HepG2 (cell line): ENCODE measurements around the gene BBC3. TPM values are rescaled to one million over a fixed set of nuclear protein-coding genes. Genes with fewer than 3 reads are reported as not detected.

Experiments used
- AFF4 ChIP-seq: sonication (generic); formaldehyde crosslinking; IDR thresholded peaks from 2 replicates; pipeline ENCODE4 v1.4.0; 2020; ENCODE audit warnings: missing genetic modification reagents
- ATF3 ChIP-seq: sonication (generic); formaldehyde crosslinking; IDR thresholded peaks from 2 replicates; pipeline ENCODE4 v1.4.0; 2020; ENCODE audit warnings: missing genetic modification reagents
- EHMT2 ChIP-seq: fragments of 200-600 bp; sonication (generic); IDR thresholded peaks from 2 replicates; pipeline ENCODE4 v1.7.0; 2017; ENCODE audit warnings: antibody characterized with exemption, low read depth, low read length, borderline replicate concordance
- EP300 ChIP-seq, 3 experiments: sonication (generic) in 1 of 3; formaldehyde crosslinking in 1 of 3; IDR thresholded peaks; 2 replicates each; pipeline versions ENCODE4 v1.5.1 to v1.6.1; 2011 to 2020; ENCODE audit warnings: low read depth in 2 of 3, low read length in 2 of 3, borderline replicate concordance in 1 of 3, improper control_type of control experiment in 1 of 3, mild to moderate bottlenecking in 1 of 3, missing genetic modification reagents in 1 of 3, moderate library complexity in 1 of 3
- ESRRA ChIP-seq: sonication (generic); formaldehyde crosslinking; IDR thresholded peaks from 2 replicates; pipeline ENCODE4 v1.5.1; 2020; ENCODE audit warnings: mild to moderate bottlenecking, low read depth, missing genetic modification reagents
- GPN1 ChIP-seq: sonication (generic); formaldehyde crosslinking; IDR thresholded peaks from 2 replicates; pipeline ENCODE4 v1.5.1; 2020; ENCODE audit warnings: missing genetic modification reagents, borderline replicate concordance
- KAT2B ChIP-seq: fragments of 150-350 bp; IDR thresholded peaks from 2 replicates; pipeline ENCODE4 v1.6.1; 2014; ENCODE audit warnings: low read depth, low read length, borderline replicate concordance
- MIER3 ChIP-seq: IDR thresholded peaks from 2 replicates; pipeline ENCODE4 v1.6.1; 2016; ENCODE audit warnings: missing compliant biosample characterization, borderline replicate concordance
- MLLT10 ChIP-seq: sonication (generic); formaldehyde crosslinking; IDR thresholded peaks from 2 replicates; pipeline ENCODE4 v1.4.0; 2020; ENCODE audit warnings: missing genetic modification reagents
- NCOA2 ChIP-seq: sonication (generic); formaldehyde crosslinking; IDR thresholded peaks from 2 replicates; pipeline ENCODE4 v1.8.0; 2022; ENCODE audit warnings: inconsistent platforms
- PATZ1 ChIP-seq: sonication (generic); formaldehyde crosslinking; IDR thresholded peaks from 2 replicates; pipeline ENCODE4 v1.4.0; 2020; ENCODE audit warnings: missing genetic modification reagents
- PHF8 ChIP-seq: sonication (generic); formaldehyde crosslinking; IDR thresholded peaks from 2 replicates; pipeline ENCODE4 v1.5.0; 2020; ENCODE audit warnings: missing genetic modification reagents
- SAP130 ChIP-seq: IDR thresholded peaks from 2 replicates; pipeline ENCODE4 v1.6.1; 2016; ENCODE audit warnings: low read depth
- SIX4 ChIP-seq: sonication (generic); formaldehyde crosslinking; IDR thresholded peaks from 2 replicates; pipeline ENCODE4 v1.4.0; 2020; ENCODE audit warnings: missing genetic modification reagents
- SNAPC2 ChIP-seq: sonication (generic); formaldehyde crosslinking; IDR thresholded peaks from 2 replicates; pipeline ENCODE4 v1.8.1; 2022; ENCODE audit warnings: mild to moderate bottlenecking, missing genetic modification reagents
- SRY ChIP-seq: sonication (generic); formaldehyde crosslinking; IDR thresholded peaks from 2 replicates; pipeline ENCODE4 v1.8.0; 2022; ENCODE audit warnings: mild to moderate bottlenecking, missing genetic modification reagents
- TAF15 ChIP-seq: fragments of 200-400 bp; formaldehyde crosslinking; IDR thresholded peaks from one replicate; pipeline ENCODE4 v1.6.1; 2018; ENCODE audit warnings: mild to moderate bottlenecking, low read depth, low read length; ENCODE audit not compliant: poor library complexity, severe bottlenecking
- TCF7 ChIP-seq: sonication (generic); IDR thresholded peaks from 2 replicates; pipeline ENCODE4 v1.6.1; 2016; ENCODE audit warnings: antibody characterized with exemption, low read depth
- TOE1 ChIP-seq: sonication (generic); formaldehyde crosslinking; IDR thresholded peaks from 2 replicates; pipeline ENCODE4 v1.4.0; 2020; ENCODE audit warnings: mild to moderate bottlenecking, missing genetic modification reagents
- TOPORS ChIP-seq: sonication (generic); formaldehyde crosslinking; IDR thresholded peaks from 2 replicates; pipeline ENCODE4 v1.8.0; 2023; ENCODE audit warnings: mild to moderate bottlenecking, missing genetic modification reagents
- TRIM24 ChIP-seq: sonication (generic); formaldehyde crosslinking; IDR thresholded peaks from 2 replicates; pipeline ENCODE4 v1.8.0; 2022; ENCODE audit warnings: mild to moderate bottlenecking, missing genetic modification reagents
- ZMYM4 ChIP-seq: sonication (generic); formaldehyde crosslinking; IDR thresholded peaks from 2 replicates; pipeline ENCODE4 v1.8.1; 2023; ENCODE audit warnings: mild to moderate bottlenecking, missing genetic modification reagents
- ZNF121 ChIP-seq: sonication (generic); formaldehyde crosslinking; IDR thresholded peaks from 2 replicates; pipeline ENCODE4 v1.5.0; 2020; ENCODE audit warnings: mild to moderate bottlenecking, missing genetic modification reagents
- ZNF557 ChIP-seq: sonication (generic); formaldehyde crosslinking; IDR thresholded peaks from 2 replicates; pipeline ENCODE4 v1.4.0; 2020; ENCODE audit warnings: missing genetic modification reagents
- ZNF563 ChIP-seq: sonication (generic); formaldehyde crosslinking; IDR thresholded peaks from 2 replicates; pipeline ENCODE4 v1.8.0; 2022; ENCODE audit warnings: mild to moderate bottlenecking, moderate library complexity, missing genetic modification reagents
- polyA plus RNA-seq, 8 experiments: library from polyadenylated mRNA; depleted of rRNA in 3 of 8; stranded (reverse) in 7 of 8; unstranded in 1 of 8; fragments of >200 nt; fragmentation: Illumina TruSeq in 4 of 8; extraction: Trizol in 4 of 8; gene quantifications; 2 replicates each; pipeline versions ENCODE4 v1.2.1 to v1.2.3, GENCODE V29; 2011 to 2016; ENCODE audit warnings: low read depth in 4 of 8, missing spikeins in 1 of 8, mixed read lengths in 1 of 8; ENCODE audit not compliant: insufficient read depth in 1 of 8
- total RNA-seq, 5 experiments: library from RNA; depleted of rRNA; stranded (reverse); fragments of >200 nt; fragmentation: Illumina TruSeq; extraction: Trizol; gene quantifications; 2 replicates each; pipeline ENCODE4 v1.2.3, GENCODE V29; 2016; ENCODE audit warnings: low read depth in 1 of 5

The BBC3 gene
- total and polyA plus RNA-seq, 2 of the 13 experiments (the other 11 are each of a cell fraction or from before 2014, with no cell fraction given) = 6.1 to 8.8 TPM

GRCh38 chr19:47273313-47274070 is 42.5 kb upstream of the BBC3 start (continued):
- no peak for TF ChIP-seq AFF4 (CRISPR knock-in tag)
- TF ChIP-seq PATZ1 (CRISPR knock-in tag) = peak; percentile 94
- no peak for TF ChIP-seq EP300 (IDR thresholded peaks at IDR 0.05; ENCODE audit: low read depth in 2 of 2, low read length in 2 of 2)
- 0 out of 2 replicates have a peak, but pooled peaks have one; percentile 31 for TF ChIP-seq EP300 (CRISPR knock-in tag; IDR thresholded peaks at IDR 0.05; ENCODE audit: borderline replicate concordance)
- TF ChIP-seq MLLT10 (CRISPR knock-in tag) = no peak
- no peak for TF ChIP-seq TAF15
- TF ChIP-seq TOE1 = no peak
- TF ChIP-seq ZMYM4 (CRISPR knock-in tag) = no peak; the same call in 1 of the 2 replicates
- peak; percentile 59; the same call in 1 of the 2 replicates for TF ChIP-seq ESRRA
- no peak for TF ChIP-seq SRY (CRISPR knock-in tag)
- 0 out of 2 replicates have a peak, but pooled peaks have one; percentile 33 for TF ChIP-seq SIX4 (CRISPR knock-in tag)
- TF ChIP-seq KAT2B = no peak
- no peak; the same call in 1 of the 2 replicates for TF ChIP-seq ATF3 (CRISPR knock-in tag)
- TF ChIP-seq ZNF563 (CRISPR knock-in tag) = no peak; the same call in 1 of the 2 replicates
- TF ChIP-seq ZNF557 = 0 out of 2 replicates have a peak, but pooled peaks have one; percentile 17
- TF ChIP-seq PHF8 (CRISPR knock-in tag) = peak; percentile 63
- TF ChIP-seq SNAPC2 (CRISPR knock-in tag) = no peak
- TF ChIP-seq EHMT2 = no peak
- no peak for TF ChIP-seq TRIM24 (CRISPR knock-in tag)
- no peak for TF ChIP-seq GPN1 (CRISPR knock-in tag)
- TF ChIP-seq ZNF121 (CRISPR knock-in tag) = 0 out of 2 replicates have a peak, but pooled peaks have one; percentile 38
- peak; percentile 91 for TF ChIP-seq SAP130 (CRISPR knock-in tag)
- TF ChIP-seq TOPORS = no peak; the same call in 1 of the 2 replicates
- TF ChIP-seq MIER3 (CRISPR knock-in tag) = no peak
- no peak; the same call in 1 of the 2 replicates for TF ChIP-seq NCOA2 (CRISPR knock-in tag)
- TF ChIP-seq TCF7 = no peak
